Activated CD4-positive, alpha-beta T cell treated with anti-CD3 and anti-CD28 coated beads, Interleukin-2, amount 50 U/mL, for 16 hours (primary cell): Measurements from ENCODE around the gene SSNA1.

Experiments used
- DNase-seq: peaks from one replicate; pipeline ENCODE4 v3.0.0-alpha.2; 2020

The SSNA1 gene, protein sequence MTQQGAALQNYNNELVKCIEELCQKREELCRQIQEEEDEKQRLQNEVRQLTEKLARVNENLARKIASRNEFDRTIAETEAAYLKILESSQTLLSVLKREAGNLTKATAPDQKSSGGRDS

DNA sequence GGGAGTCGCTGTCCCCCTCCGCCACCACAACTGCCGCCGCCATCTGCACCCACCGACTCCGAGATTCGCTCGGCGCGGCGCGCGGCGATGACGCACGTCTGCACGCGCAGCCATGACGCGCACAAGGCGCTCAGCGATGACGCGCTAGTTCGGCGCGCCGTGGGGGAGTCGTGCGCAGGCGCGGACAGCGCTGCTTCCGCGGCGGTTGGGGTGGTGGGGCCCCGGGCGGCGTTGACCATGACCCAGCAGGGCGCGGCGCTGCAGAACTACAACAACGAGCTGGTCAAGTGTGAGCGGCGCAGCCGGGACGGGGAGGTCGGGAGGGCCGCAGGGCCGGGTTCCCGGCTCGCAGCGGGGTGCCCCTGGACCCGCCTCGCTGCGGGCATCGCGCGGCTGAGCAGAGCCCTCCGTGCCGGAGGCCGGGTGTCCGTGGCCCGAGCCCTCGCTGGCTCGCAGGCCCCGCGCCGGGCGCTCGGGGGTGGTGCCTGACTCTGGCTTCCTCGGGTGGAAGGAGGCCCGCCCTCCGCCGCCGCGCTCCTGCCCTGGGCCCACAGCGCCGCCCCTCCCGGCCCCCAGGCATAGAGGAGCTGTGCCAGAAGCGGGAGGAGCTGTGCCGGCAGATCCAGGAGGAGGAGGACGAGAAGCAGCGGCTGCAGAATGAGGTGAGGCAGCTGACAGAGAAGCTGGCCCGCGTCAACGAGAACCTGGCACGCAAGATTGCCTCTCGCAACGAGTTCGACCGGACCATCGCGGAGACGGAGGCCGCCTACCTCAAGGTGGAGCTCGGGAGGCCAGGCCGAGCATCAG is at the start of gene SSNA1, which contains the start of gene ANAPC2:
TSS of gene SSNA1 (plus strand) at position 187 of the 807 bp plus-strand sequence. CDS start at position 238, 51 bp downstream.
TSS of gene ANAPC2 (minus strand) at position 71 of the 807 bp plus-strand sequence. CDS start at position 43, 28 bp downstream.
- peak; percentile 94 for DNase-seq

DNA sequence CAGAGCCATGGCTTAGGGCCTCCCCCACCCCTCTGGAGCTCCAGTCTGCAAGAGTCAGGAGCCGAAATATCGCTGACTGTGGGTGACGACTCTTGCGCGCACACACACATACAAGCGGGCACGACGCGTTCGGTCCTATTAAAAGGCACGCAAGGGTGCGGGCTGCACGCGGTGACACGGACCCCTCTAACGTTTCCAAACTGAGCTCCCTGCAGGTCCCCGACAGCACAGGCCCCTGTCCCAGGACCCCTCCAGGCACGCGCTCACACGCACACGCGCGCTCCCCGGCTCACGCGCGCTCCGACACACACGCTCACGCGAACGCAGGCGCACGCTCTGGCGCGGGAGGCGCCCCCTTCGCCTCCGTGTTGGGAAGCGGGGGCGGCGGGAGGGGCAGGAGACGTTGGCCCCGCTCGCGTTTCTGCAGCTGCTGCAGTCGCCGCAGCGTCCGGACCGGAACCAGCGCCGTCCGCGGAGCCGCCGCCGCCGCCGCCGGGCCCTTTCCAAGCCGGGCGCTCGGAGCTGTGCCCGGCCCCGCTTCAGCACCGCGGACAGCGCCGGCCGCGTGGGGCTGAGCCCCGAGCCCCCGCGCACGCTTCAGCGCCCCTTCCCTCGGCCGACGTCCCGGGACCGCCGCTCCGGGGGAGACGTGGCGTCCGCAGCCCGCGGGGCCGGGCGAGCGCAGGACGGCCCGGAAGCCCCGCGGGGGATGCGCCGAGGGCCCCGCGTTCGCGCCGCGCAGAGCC is 49.6 kb upstream of the SSNA1 start, which contains the start of gene GRIN1:
TSS of gene GRIN1 (plus strand) at position 433 of the 746 bp plus-strand sequence. CDS start 333 bp downstream, outside the sequence.
- no peak for DNase-seq

DNA sequence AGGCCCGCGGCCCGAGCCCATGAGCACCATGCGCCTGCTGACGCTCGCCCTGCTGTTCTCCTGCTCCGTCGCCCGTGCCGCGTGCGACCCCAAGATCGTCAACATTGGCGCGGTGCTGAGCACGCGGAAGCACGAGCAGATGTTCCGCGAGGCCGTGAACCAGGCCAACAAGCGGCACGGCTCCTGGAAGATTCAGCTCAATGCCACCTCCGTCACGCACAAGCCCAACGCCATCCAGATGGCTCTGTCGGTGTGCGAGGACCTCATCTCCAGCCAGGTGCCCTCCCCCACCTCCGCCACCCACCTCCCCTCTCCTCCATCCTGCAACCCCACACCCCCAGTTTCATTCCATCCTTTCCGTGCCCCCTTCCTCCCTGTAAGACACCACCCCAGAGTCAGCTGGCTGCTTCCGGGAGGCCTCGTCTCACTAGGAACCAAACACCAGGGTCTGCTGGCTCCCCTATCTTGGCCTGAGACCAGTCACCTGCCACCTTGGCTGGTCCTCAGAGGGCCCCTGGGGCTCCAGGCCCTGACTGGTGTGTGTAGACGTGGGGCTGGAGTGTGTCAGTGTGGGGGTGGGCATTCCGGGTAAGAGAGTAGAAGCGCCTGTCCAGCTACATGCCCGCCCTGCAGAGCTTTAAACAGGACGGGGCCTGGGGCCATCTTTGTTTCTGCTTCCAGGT is 48.9 kb upstream of the SSNA1 start:
- no peak for DNase-seq

DNA sequence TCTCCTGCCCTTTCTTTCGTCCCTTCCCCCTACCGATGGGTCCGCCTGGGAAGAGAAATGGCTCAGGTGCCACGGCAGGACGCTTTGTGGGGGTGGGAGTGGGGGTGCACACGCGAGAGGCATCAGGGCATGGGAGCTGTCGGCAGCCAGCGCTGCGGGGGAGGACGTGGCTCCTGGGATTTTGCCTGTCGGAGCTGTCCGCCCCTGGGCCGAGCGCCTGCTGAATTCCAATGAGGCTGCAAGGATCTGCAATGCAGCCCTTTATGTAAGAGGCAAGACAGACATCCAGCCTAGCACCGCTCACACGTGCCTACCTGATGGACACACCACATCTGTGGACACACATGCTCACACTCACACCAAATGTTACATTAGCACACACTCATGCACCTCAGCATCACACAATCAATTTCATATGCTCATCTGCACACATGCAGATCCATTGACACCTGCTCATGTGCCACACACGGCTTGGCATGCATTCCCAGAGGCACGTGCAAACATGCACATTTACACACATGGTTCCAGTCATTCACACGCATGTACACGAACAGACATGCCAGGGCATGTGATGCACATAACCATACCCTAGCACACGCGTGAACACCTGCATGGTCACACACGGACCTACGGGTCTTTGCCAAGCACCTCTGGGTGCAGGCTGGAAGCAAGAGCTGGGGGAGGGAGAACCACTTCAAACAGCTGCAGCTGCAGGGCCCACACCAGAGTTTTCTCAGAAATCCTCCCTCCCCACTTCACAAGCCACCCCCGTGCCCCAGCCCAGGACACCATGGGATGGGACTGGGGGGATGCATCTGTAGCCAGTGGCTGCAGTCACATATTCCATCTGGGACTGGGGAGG is 48.1 kb upstream of the SSNA1 start:
- no peak for DNase-seq

DNA sequence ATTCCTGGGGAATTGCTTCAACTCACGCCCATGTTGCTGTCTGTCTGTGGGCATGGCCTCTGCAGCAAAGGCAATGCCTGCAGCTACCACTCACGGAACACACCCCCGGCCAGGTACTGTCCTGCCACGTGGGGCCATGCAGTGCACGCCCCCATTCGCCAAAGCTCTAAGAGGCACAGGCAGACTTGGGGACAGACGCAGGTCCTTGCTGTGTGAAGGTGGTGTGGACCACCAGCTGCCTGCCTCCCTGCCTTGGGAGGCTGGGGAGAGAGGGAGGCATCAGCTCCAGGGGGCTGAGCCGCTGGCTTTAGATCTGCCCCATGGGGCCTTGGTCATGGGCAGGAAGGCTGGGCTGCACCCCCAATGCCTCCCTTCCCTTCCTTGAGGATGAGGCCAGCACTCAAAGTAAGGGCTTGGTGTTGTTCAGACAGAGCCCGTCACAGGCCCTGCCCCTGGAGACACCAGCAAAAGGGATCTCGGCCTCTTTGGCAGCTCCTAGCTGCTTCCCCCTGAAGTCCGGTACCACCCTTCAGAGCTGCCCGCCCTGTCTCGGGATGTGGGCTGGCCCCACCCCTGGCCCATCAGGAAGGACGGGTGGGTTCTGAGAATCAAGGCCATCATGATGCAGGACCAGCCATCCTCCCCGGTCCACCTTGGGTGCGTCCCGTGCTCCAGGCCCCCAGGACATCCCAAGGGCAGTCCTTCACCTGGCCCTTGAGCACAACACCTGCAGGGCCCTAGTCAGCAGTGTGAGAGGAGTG is 47.2 kb upstream of the SSNA1 start:
- DNase-seq = no peak

DNA sequence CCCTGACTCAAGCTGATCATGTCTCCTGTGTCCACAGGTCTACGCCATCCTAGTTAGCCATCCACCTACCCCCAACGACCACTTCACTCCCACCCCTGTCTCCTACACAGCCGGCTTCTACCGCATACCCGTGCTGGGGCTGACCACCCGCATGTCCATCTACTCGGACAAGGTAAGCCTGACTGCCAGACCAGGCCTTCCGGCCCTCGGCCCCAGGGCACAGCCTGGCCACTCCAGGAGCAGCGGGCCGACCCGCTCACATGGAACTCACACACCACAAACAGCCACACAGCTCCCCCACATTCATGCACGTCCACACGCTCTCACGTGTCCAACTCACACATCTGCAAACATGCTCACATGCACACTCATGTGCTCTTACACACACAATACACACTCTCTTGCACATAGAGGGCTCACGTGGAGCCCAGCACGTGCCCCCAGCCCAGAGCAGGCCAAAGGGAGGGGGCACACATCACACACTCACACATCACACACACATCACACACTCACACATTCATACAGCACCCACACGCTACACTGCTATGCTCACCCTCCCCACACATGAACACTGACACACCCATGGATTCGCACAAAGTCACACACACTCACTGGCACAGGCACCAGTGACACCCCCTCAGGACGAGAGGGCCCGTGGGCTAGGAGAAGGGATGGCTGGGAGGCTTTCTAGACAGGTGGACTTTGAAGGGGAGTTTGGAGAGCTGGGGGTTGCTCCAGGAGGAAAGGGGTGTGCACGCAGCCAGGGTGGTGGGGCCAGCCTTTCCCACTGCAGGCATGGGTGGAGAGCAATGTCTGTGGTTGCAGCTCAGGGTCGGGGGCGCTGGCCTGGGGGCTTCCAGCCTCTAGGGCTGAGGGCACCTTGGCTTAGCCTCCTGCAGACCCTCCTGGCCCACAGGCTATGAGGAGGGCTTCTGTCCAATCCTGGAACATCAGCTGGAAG is 46.2 kb upstream of the SSNA1 start:
- DNase-seq = no peak

DNA sequence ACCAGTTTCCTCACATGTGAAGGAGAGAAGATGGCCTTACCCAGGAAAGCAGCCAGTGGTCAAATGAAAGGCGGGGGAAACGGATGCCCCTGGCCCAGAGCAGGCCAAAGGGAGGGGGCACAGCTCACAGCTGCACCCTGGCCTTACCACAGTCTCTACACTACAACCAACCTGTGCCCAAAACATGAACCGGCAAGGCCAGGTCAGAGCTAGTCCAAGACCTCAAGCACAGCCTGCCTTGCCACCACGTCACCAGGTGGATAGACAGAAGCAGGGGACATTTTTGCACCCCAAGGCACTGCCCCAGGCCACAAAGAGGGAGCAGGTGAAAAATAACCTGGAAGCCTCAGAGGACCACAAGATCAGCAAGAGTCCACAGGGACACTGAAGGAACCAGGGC is 45.0 kb upstream of the SSNA1 start:
- no peak for DNase-seq

DNA sequence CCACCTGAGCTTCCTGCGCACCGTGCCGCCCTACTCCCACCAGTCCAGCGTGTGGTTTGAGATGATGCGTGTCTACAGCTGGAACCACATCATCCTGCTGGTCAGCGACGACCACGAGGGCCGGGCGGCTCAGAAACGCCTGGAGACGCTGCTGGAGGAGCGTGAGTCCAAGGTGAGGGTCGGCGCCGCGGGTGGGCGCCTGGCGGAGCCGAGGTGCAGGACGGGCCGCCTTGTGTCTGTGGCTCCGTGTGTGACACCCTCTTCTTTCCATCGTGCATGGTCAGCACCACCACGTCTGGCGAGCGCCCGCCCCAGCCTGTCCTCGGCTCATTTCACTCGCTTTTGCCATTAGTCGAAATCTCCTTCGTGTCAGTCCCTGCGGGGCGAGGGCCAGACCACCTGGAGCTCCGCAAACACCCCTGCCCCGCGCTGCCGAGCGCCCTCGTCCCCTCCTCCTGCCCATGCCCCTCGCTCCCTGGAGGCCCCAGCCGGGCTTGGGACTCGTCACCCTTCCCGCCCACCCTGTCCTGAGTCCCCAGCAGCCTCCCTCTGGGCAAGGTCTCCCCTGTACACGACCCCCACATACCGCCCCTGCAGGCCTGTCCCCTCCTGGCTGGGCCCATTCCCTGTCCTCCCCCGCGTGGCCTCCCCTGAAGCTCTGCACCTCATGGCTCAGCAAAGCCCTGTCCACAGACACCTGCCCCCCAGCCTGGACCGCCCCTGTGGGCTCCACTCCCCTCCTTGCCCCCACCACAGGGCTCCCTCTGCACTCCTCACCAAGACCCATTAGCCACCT is 42.5 kb upstream of the SSNA1 start:
- no peak for DNase-seq

DNA sequence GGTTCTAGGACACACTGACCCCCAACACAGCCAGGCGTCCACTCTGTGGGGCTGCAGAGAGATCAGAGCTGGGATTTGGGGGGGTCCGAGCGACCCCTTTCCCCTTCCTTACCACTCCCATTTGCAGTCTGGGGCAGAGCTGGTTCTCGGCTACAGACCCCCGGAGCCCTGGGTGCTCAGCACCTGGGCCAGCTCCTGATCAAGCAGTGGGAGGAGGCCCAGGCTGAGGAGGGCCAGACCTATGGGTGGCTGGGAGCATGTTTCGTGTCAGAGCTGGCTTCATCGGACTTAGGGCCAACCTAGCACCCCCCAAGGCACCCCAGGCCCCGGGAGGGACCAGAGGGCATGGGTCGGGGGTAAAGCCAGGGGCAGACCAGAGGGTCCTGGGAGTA is 42.0 kb upstream of the SSNA1 start:
- DNase-seq = no peak

DNA sequence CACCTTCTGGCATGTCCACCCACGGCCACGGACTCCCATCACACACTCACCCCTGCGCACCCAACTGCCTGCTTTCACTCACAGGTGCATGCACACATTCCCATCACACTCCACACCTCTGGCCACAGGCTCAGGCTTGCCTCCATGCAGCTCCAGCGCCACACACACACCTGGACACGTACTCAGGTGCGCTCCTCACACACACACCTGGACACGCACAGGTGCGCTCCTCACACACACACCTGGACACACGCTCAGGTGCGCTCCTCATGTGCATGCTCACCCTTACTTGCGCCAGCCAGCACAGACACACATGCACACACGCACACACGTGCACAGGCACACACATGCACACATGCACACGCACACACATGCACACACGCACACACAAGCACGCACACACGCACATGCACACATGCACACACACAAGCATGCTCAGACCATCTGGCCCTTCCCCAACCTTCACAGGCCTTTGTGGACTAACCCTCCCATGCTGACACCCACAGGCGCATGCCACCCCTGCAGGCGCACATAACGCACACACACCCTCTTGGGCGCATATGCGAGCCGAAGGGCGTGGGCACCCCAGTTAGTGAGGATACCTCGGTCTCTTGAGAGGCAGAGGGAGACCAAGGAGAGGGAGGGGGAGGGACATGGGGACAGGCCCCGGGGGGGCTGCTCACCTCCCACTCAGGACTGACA is 41.2 kb upstream of the SSNA1 start:
- DNase-seq = no peak

DNA sequence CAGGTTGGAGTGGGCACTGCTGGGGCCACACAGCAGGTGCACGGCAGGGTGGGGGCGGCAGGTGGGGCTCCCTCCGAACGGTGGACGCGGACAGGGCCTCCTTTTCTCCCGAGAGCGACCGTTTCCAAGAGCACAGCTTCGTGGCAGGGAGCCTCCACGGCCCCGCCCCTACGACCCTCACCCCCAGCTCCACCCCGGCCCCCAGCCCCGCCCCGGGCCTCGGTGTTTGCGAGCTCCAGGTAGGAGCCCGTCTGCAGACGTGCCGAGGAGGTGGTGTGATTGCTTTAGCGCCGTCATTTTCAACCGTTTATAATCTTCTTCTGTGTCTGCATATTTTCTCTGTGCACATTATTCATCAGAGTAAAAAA is 40.7 kb upstream of the SSNA1 start:
- no peak for DNase-seq

DNA sequence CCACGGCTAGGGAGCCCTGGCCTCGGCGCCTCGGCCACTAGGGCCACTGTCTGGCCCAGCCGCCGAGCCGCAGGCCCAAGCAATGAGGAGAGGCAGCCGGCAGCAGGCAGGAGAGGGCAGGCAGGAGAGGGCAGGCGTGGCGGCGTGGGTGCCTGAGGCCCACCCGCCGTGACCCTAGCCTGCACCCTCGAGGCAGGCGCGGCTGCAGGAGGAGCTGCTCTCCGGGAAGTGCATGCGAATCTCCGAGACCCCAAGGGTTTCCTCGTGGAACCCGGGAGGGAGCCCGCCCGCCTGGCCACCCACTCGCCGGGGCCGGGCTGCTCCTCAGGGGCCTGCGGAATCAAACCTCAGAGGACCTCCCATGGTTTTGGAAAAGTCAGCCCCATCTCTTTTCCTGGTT is 40.2 kb upstream of the SSNA1 start:
- DNase-seq = no peak

DNA sequence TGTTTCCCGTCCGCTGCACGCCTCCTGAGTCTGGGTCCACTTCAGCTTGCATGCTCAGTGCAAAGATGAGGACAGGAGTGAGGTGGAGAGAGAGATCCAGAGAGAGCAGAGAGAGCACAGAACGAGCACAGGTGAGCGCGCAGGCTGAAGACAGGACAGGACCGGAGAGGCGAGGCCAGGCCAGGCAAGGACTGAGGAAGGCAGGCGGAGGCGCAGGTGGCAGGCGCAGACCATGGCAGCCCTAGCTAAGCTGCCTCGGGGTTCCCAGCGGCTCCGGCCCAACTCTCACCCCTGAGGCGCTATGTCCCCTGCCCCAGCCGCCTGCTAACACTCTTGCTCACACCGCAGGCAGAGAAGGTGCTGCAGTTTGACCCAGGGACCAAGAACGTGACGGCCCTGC is 39.8 kb upstream of the SSNA1 start:
- DNase-seq = no peak

DNA sequence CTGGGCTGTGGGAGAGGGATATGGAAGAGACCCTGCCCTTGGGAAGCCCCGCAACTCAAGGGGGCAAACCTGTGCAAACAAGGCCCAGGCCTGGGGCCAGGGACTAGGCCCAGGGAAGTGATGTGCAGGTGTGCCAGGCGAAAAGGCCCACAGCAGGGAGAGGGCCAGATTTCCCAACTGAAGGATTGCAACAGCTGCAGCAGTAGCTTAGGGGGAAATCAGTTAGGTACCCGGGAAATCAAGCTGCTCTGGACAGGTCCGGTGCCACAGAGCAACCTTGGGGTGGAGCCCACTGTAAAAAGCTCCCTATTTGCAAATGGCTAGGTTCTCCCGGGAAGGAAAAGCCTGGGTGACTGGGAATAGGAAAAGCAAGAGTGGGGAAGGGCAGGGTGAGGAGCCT is 39.1 kb upstream of the SSNA1 start:
- DNase-seq = no peak

DNA sequence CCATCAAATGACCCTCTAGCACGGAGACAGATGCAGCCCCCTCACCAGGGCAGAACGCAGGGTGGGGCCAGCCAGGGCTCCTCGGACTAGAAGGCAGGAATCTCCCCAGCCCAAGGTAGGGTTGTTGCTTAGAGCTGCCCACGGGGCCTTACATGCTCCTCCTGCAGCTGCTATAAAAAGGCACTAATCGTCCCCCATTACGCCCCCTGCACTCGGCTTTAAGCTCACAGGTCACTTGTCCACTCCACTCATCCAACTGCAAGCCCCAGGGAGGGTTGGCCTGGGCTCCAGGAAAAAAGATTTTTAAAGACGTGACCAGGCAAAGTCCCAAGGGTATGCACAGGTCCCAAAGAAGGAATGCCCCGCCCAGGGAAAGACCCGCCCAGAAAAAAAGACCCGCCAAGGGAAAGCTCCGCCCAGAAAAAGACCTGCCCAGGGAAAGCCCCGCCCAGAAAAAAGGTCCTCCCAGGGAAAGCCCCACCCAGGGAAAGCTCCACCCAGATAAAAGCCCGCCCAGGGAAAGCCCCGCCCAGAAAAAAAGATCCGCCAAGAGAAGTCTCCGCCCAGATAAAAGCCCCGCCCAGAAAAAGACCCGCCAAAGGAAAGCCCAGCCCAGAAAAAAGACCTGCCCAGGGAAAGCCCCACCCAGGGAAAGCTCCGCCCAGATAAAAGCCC is 38.4 kb upstream of the SSNA1 start:
- DNase-seq = peak; percentile 72

DNA sequence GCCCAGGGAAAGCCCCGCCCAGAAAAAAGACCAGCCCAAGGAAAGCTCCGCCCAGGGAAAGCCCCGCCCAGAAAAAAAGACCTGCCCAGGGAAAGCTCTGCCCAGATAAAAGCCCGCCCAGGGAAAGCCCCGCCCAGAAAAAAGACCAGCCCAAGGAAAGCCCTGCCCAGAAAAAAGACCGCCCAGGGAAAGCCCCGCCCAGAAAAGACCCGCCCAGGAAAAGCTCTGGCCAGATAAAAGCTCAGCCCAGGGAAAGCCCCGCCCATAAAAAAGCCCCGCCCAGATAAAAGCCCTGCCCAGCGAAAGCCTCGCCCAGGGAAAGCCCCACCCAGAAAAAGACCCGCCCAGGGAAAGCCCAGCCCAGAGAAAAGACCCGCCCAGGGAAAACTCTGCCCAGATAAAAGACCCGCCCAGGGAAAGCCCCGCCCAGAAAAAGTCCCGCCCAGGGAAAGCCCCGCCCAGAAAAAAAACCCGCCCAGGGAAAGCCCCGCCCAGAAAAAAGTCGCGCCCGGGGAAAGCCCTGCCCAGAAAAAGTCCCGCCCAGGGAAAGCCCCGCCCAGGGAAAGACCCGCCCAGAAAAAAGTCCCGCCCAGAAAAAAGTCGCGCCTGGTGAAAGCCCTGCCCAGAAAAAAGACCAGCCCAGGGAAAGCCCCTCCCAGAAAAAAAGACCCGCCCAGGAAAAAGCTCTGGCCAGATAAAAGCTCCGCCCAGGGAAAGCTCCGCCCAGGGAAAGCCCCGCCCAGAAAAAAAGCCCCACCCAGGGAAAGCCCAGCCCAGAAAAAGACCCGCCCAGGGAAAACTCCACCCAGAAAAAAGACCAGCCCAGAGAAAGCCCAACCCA is 37.6 kb upstream of the SSNA1 start:
- peak; percentile 82 for DNase-seq

DNA sequence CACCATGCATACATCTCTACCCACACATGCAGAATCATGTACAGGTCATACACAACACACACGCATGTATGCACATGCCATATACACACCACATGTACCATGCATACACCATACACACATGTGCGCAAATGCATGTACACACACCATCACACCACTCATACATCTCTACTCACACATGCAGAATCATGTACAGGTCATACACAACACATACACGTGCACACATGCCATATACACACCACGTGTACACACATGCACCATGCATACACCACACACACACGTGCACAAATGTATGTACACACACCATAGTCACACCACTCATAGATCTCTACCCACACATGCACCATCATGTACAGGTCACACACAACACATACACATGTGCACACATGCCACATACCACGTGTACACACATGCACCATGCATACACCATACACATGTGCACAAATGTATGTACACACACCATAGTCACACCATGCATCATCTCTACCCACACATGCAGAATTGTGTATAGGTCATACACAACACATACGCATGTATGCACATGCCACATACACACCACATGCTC is 35.6 kb upstream of the SSNA1 start:
- no peak for DNase-seq
